Lower leg skin (tissue), 3 donors: Measurements from ENCODE around the gene GPR39.

Experiments
- POLR2A ChIP-seq, 2 donors: fragments of 450-650 bp; IDR thresholded peaks; one replicate each; pipeline ENCODE4 v1.6.1; 2016 to 2017; ENCODE audit warnings: antibody characterized with exemption in 2 of 2, mild to moderate bottlenecking in 1 of 2, moderate library complexity in 1 of 2
- TF ChIP-seq, protein P1 (sequence below), 3 donors: fragments of 450-650 bp; IDR thresholded peaks; one replicate each; pipeline ENCODE4 v1.5.1; 2016; ENCODE audit warnings: antibody characterized with exemption in 3 of 3, mild to moderate bottlenecking in 3 of 3, moderate library complexity in 2 of 3

DNA sequence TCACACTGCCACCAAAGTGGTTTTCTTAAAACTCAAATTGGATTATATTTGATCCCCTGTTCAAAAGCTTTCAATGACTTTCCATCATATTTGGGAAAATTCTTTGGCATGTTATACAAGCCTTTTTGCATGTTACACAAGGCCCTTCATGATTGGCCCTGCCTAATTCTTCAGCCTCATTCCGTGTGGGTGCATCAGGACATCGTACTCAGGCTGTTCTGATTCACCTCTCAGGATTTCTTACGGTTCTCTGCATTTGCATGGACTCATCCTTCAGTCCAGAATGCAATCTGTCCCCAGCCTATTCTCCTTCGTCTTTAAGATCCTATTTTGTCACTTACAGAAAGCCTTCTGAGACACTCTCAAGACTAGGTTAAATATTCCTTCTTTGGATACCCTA lies 145.6 kb downstream of the GPR39 start:
- TF ChIP-seq, protein P1, sequence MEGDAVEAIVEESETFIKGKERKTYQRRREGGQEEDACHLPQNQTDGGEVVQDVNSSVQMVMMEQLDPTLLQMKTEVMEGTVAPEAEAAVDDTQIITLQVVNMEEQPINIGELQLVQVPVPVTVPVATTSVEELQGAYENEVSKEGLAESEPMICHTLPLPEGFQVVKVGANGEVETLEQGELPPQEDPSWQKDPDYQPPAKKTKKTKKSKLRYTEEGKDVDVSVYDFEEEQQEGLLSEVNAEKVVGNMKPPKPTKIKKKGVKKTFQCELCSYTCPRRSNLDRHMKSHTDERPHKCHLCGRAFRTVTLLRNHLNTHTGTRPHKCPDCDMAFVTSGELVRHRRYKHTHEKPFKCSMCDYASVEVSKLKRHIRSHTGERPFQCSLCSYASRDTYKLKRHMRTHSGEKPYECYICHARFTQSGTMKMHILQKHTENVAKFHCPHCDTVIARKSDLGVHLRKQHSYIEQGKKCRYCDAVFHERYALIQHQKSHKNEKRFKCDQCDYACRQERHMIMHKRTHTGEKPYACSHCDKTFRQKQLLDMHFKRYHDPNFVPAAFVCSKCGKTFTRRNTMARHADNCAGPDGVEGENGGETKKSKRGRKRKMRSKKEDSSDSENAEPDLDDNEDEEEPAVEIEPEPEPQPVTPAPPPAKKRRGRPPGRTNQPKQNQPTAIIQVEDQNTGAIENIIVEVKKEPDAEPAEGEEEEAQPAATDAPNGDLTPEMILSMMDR (IDR thresholded peaks at IDR 0.05), result no peak
- no peak for TF ChIP-seq POLR2A (IDR thresholded peaks at IDR 0.05)
